ENCODE data around the gene PLXNB1.

The PLXNB1 gene

DNA sequence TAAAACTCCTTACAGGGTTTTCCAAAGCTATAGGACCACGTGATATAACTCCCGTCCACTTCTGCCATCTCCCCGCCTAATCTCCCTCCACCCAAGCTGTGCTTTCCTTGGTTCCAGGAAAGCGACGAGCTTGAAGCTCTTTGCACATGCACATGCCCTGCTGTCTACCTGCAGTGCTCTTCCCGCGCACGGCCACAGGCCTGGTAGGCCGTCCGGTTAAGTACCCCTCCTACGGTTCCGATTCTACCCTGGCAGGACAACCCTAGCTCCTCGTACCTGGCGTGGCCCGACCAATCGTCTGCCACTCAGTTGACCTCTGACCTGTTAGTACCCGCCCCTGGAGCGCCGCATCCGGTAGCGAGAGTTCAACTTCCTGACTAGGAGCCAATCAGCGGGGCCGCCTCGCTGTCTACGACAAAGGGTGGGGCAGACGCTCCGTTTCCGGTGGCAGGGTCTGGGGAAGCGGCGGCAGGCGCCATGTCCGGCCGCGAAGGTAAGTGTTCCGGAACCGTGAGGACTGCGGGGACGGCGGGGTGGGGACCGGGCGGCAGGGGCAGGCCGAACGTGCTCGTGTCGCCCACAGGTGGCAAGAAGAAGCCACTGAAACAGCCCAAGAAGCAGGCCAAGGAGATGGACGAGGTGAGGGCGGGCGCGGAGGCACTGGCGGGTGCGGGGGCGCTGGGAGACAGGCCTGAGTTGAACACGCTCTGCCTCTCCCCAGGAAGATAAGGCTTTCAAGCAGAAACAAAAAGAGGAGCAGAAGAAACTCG lies 10.1 kb upstream of the PLXNB1 start, which contains the start of the genes CCDC51 and TMA7:
Gene CCDC51 (minus strand): TSS at position 300 of the 770 bp plus-strand sequence. CDS start 4,991 bp downstream, outside the sequence.
Gene TMA7 (plus strand): TSS at position 438 of the 770 bp plus-strand sequence. CDS start 40 bp downstream, at position 478.
- peak within 1 kb of the TSS; percentile 96 for H3K4me3 ChIP-seq (ENCODE audit: low read depth, low read length)
- TF ChIP-seq, protein P1, sequence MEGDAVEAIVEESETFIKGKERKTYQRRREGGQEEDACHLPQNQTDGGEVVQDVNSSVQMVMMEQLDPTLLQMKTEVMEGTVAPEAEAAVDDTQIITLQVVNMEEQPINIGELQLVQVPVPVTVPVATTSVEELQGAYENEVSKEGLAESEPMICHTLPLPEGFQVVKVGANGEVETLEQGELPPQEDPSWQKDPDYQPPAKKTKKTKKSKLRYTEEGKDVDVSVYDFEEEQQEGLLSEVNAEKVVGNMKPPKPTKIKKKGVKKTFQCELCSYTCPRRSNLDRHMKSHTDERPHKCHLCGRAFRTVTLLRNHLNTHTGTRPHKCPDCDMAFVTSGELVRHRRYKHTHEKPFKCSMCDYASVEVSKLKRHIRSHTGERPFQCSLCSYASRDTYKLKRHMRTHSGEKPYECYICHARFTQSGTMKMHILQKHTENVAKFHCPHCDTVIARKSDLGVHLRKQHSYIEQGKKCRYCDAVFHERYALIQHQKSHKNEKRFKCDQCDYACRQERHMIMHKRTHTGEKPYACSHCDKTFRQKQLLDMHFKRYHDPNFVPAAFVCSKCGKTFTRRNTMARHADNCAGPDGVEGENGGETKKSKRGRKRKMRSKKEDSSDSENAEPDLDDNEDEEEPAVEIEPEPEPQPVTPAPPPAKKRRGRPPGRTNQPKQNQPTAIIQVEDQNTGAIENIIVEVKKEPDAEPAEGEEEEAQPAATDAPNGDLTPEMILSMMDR (IDR thresholded peaks at IDR 0.05; ENCODE audit: control insufficient read depth, extremely low read depth, insufficient read depth), result no peak
- DNase-seq (ENCODE audit: low read depth), result peak; percentile 96

DNA sequence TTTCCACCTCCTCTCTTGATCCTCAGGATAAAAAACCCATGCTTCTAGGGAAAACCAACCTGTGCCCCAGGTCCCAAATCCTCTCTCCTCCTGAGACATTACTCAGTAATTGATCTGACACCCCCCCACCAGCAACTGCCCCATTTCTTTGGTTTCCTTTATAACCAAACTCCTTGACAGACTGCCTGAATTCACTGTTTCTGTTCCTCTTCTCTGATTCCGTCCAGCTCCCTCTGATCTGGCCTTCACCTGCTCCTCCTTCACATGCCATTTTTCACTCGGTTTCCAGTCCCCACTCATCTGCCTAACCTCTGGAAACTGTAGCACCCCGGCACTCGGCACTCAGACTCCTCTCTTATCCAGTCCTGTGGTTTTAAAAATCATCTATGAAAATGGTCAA lies 7.9 kb upstream of the PLXNB1 start:
- TF ChIP-seq, protein P1 (IDR thresholded peaks at IDR 0.05; ENCODE audit: control insufficient read depth, extremely low read depth, insufficient read depth), result no peak
- DNase-seq (ENCODE audit: low read depth), result no peak
- no peak overlapping the region for H3K4me3 ChIP-seq (ENCODE audit: low read depth, low read length)

DNA sequence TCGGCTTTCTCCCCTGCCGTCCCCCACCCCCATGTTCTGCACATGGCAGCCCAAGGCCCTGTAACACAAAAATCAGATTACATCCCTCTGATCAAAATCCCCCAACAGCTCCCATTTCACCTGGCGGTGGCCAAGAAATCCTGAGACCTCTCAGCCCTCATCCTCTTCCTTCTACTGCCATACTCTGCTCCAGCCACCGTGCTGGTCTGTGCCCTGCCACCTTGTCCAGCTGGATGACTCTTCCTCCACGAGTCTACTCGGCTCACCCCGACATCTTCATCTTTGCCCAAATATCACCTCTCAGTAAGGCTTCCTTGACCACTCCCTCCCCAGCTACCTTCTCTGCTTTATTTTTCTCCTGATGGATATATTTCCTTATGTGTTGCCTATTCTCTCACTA lies 7.0 kb upstream of the PLXNB1 start:
- TF ChIP-seq, protein P1 (IDR thresholded peaks at IDR 0.05; ENCODE audit: control insufficient read depth, extremely low read depth, insufficient read depth), result no peak
- DNase-seq (ENCODE audit: low read depth), result no peak
- no peak overlapping the region for H3K4me3 ChIP-seq (ENCODE audit: low read depth, low read length)

DNA sequence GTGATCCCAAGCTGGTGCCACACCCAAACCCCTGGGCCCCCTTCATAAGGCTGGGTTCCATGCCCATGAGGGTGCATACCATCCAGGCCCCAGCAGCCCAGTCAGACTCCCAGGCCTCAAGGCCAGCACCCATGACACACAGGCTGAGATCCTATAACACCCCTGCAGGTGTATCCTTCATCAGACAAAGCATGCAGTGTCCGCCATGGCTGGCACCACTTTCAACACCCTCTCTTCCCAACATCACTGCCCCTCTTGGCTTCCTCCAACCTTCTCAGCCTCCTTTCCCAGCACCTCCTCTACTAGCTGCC lies 6.5 kb upstream of the PLXNB1 start:
- no peak overlapping the region for H3K4me3 ChIP-seq (ENCODE audit: low read depth, low read length)
- TF ChIP-seq, protein P1 (IDR thresholded peaks at IDR 0.05; ENCODE audit: control insufficient read depth, extremely low read depth, insufficient read depth), result no peak
- DNase-seq (ENCODE audit: low read depth), result no peak

DNA sequence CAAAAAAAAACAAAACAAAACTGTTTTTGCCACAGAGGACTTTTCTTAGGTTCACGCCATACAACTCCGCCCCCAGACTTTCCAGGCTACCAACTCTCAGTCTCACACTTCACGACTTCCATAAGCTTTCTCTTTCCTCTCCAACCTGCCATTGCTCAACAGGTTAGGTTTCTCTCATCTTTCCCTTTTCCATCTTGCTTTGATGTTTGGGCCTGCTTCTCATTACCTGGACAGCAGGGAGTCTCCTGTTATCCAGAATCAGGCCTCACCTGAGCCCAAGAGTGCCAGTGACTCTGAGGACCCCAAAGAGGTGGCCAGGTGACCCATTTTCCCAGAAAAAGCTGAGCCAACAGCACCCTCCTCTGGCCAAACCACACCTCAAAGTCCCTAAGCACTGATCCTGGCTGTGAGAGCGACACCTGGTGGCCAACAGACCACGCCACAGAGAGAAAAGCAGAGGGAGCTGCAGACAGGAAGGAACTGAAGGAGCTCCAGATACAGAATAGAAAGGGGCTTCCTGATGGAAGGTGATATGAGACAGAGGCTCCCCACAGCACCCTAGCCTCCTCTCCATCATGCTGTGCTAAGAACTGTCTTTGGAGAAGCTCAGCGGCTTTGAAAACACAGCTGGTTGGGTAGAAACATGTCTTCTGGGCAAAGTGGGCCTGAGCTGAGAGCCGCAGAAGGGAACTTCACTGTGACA lies 6.0 kb upstream of the PLXNB1 start:
- no peak overlapping the region for H3K4me3 ChIP-seq (ENCODE audit: low read depth, low read length)
- peak; percentile 40 for DNase-seq (ENCODE audit: low read depth)
- TF ChIP-seq, protein P1 (IDR thresholded peaks at IDR 0.05; ENCODE audit: control insufficient read depth, extremely low read depth, insufficient read depth), result peak; percentile 100

DNA sequence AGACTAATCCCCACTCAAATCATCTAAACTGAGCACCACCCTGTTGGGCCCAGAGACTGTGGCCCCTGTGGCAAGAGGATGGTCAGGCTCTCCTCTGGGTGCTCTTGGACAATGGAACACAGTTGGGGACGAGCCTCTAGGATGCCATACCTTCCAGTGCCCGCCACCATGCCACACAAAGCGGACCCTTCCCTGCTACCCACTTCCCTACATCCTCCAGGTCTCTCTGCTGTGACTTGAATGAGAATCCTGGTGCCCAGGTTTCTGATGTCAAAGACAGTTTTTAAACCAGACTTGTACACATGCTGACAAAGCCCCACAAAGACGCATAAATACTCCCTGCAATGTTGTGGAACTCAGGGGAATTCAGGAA lies 5.3 kb upstream of the PLXNB1 start:
- H3K4me3 ChIP-seq (ENCODE audit: low read depth, low read length), result no peak overlapping the region
- DNase-seq (ENCODE audit: low read depth), result no peak
- TF ChIP-seq, protein P1 (IDR thresholded peaks at IDR 0.05; ENCODE audit: control insufficient read depth, extremely low read depth, insufficient read depth), result no peak

Data from LNCaP clone FGC (cell line).